GM12878 (cell line): ENCODE measurements around the gene GJD2. TPM values are rescaled to one million over a fixed set of nuclear protein-coding genes. Genes with fewer than 3 reads are reported as not detected.

Experiments
- CBFB ChIP-seq: IDR thresholded peaks from 2 replicates; pipeline ENCODE4 v1.6.1; 2016; ENCODE audit warnings: antibody characterized with exemption, low read depth
- ESRRA ChIP-seq: IDR thresholded peaks from 2 replicates; pipeline ENCODE4 v1.6.1; 2012; ENCODE audit warnings: mild to moderate bottlenecking, low read length, improper control_type of control experiment
- MTA3 ChIP-seq: IDR thresholded peaks from 2 replicates; pipeline ENCODE4 v1.6.1; 2012; ENCODE audit warnings: low read length, inconsistent platforms, borderline replicate concordance
- RUNX3 ChIP-seq: IDR thresholded peaks from 2 replicates; pipeline ENCODE4 v1.6.1; 2012; ENCODE audit warnings: low read length, inconsistent platforms
- SPI1 ChIP-seq: IDR thresholded peaks from 2 replicates; pipeline ENCODE4 v1.6.1; 2011; ENCODE audit warnings: low read depth, mild to moderate bottlenecking, low read length, moderate library complexity, borderline replicate concordance; ENCODE audit not compliant: insufficient read depth
- SUPT20H ChIP-seq: IDR thresholded peaks from 2 replicates; pipeline ENCODE4 v1.6.1; 2011; ENCODE audit warnings: low read depth, mild to moderate bottlenecking, low read length, moderate library complexity, borderline replicate concordance; ENCODE audit not compliant: control insufficient read depth
- WRNIP1 ChIP-seq: IDR thresholded peaks from 2 replicates; pipeline ENCODE4 v1.6.1; 2011; ENCODE audit warnings: low read depth, low read length, improper control_type of control experiment, borderline replicate concordance
- YY1 ChIP-seq: IDR thresholded peaks from 2 replicates; pipeline ENCODE4 v1.6.1; 2011; ENCODE audit warnings: low read depth, mild to moderate bottlenecking, low read length
- polyA plus RNA-seq, 11 experiments: library from polyadenylated mRNA; depleted of rRNA in 4 of 11; unstranded in 6 of 11; stranded (reverse) in 5 of 11; fragments of >200 nt; fragmentation: Nextera tagmentation in 4 of 11; fragmentation: Illumina TruSeq in 1 of 11; extraction: Ambion mirVana in 4 of 11; extraction: Trizol in 1 of 11; gene quantifications; 1 replicate in 1 of 11; 2 replicates in 10 of 11; pipeline versions ENCODE4 v1.2.1 to v1.2.3, GENCODE V29; 2011 to 2016; ENCODE audit warnings: inconsistent platforms in 2 of 11, missing spikeins in 2 of 11, low read depth in 1 of 11
- total RNA-seq, 4 experiments: library from RNA; depleted of rRNA in 3 of 4; stranded (reverse); fragments of >200 nt in 3 of 4; fragmentation: Illumina TruSeq in 1 of 4; extraction: Trizol in 1 of 4; gene quantifications; 2 replicates each; pipeline versions ENCODE4 v1.2.1 to v1.2.3, GENCODE V29; 2013 to 2021
- TF ChIP-seq, protein P1 (sequence below): fragments of 450-650 bp; IDR thresholded peaks from 2 replicates; pipeline ENCODE4 v1.6.1; 2017; ENCODE audit warnings: mild to moderate bottlenecking, low read depth, inconsistent platforms; ENCODE audit not compliant: poor library complexity, severe bottlenecking
- TF ChIP-seq, protein P2 (sequence below): fragments of 450-650 bp; IDR thresholded peaks from 2 replicates; pipeline ENCODE4 v1.6.1; 2018; ENCODE audit warnings: borderline replicate concordance, mild to moderate bottlenecking; ENCODE audit not compliant: partially characterized antibody

GJD2 gene
- total and polyA plus RNA-seq, 10 of the 15 experiments (the other 5 are each of a cell fraction or from before 2014, with no cell fraction given): not detected

DNA sequence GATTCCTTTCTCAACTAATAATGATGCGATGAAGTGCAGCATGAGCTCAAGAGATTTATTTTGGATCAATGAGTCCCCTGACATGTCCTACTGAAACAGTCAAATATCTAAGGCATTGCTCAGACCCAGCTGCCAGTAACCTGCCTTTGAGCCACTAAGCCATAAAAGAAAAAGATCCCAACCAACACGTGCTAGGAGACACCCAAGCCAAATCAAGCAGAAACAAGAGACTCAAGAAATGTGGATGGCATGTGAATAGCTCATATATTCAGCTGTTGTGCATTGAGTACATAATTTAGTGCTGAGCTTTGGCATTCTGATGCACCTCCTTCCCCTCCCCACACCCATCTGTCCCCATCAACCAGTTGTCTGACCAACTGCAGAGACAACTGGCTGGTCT lies 29.2 kb downstream of the GJD2 start (continued):
- TF ChIP-seq, protein P1, sequence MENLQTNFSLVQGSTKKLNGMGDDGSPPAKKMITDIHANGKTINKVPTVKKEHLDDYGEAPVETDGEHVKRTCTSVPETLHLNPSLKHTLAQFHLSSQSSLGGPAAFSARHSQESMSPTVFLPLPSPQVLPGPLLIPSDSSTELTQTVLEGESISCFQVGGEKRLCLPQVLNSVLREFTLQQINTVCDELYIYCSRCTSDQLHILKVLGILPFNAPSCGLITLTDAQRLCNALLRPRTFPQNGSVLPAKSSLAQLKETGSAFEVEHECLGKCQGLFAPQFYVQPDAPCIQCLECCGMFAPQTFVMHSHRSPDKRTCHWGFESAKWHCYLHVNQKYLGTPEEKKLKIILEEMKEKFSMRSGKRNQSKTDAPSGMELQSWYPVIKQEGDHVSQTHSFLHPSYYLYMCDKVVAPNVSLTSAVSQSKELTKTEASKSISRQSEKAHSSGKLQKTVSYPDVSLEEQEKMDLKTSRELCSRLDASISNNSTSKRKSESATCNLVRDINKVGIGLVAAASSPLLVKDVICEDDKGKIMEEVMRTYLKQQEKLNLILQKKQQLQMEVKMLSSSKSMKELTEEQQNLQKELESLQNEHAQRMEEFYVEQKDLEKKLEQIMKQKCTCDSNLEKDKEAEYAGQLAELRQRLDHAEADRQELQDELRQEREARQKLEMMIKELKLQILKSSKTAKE: no peak
- TF ChIP-seq RUNX3: no peak
- TF ChIP-seq SUPT20H: no peak
- TF ChIP-seq ESRRA: no peak
- TF ChIP-seq CBFB: no peak
- TF ChIP-seq SPI1: no peak
- TF ChIP-seq, protein P2, sequence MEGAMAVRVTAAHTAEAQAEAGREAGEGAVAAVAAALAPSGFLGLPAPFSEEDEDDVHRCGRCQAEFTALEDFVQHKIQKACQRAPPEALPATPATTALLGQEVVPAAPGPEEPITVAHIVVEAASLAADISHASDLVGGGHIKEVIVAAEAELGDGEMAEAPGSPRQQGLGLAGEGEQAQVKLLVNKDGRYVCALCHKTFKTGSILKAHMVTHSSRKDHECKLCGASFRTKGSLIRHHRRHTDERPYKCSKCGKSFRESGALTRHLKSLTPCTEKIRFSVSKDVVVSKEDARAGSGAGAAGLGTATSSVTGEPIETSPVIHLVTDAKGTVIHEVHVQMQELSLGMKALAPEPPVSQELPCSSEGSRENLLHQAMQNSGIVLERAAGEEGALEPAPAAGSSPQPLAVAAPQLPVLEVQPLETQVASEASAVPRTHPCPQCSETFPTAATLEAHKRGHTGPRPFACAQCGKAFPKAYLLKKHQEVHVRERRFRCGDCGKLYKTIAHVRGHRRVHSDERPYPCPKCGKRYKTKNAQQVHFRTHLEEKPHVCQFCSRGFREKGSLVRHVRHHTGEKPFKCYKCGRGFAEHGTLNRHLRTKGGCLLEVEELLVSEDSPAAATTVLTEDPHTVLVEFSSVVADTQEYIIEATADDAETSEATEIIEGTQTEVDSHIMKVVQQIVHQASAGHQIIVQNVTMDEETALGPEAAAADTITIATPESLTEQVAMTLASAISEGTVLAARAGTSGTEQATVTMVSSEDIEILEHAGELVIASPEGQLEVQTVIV: no peak
- no peak for TF ChIP-seq WRNIP1
- no peak for TF ChIP-seq YY1
- TF ChIP-seq MTA3: no peak
- TF ChIP-seq, all 136 proteins: peak for 0
